ENCODE data around the gene IFT20.

DNA sequence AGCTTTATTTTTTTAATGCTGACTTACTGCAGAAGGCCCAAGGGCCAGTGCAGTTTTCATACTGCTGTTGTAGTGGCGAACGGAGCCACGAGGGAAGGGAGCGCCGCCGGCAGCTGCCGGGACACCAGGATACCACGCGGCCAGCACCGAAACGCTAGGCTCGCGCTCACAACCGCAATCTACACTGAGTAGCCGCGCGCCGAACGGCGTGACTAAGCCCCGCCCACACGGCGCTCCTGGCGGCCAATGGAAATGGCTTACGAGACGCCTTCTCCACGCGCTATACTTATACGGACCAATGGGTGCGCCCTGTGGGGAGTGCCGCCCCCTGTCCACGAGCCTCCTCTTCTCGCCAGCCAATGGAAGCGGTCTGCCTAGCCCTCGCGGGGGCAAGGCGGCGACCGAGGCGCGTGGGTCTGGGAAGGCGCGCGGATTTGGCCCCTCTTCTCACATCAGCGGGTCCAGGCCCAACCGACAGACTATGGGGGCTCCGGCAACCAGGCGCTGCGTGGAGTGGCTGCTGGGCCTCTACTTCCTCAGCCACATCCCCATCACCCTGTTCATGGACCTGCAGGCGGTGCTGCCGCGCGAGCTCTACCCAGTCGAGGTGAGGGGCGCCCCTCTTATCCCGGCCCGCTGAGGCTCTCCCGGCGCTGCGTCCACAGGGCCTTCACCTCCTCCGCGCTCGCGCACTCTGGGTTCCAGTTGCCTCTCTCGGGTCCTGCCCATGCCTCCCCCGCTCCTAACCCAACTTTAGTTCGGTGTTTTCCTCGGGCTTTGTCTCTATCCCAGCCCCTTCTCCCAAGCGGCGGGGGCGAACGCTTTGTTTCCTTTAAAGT, 16.3 kb downstream of the IFT20 start, which contains the start of gene TMEM97:
- TF ChIP-seq, protein P1, sequence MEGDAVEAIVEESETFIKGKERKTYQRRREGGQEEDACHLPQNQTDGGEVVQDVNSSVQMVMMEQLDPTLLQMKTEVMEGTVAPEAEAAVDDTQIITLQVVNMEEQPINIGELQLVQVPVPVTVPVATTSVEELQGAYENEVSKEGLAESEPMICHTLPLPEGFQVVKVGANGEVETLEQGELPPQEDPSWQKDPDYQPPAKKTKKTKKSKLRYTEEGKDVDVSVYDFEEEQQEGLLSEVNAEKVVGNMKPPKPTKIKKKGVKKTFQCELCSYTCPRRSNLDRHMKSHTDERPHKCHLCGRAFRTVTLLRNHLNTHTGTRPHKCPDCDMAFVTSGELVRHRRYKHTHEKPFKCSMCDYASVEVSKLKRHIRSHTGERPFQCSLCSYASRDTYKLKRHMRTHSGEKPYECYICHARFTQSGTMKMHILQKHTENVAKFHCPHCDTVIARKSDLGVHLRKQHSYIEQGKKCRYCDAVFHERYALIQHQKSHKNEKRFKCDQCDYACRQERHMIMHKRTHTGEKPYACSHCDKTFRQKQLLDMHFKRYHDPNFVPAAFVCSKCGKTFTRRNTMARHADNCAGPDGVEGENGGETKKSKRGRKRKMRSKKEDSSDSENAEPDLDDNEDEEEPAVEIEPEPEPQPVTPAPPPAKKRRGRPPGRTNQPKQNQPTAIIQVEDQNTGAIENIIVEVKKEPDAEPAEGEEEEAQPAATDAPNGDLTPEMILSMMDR (IDR thresholded peaks at IDR 0.05): peak in 2 of 7 experiments; percentile 17 to 25
- peak; percentile 86 to 93 (median 89) for TF ChIP-seq POLR2A (IDR thresholded peaks at IDR 0.05)

Data from body of pancreas (tissue), 4 donors.